ENCODE data around the gene TSR3.

GRCh38 chr16:1318268-1318545, 33.5 kb downstream of the TSR3 start:
- TF ChIP-seq, protein P1, sequence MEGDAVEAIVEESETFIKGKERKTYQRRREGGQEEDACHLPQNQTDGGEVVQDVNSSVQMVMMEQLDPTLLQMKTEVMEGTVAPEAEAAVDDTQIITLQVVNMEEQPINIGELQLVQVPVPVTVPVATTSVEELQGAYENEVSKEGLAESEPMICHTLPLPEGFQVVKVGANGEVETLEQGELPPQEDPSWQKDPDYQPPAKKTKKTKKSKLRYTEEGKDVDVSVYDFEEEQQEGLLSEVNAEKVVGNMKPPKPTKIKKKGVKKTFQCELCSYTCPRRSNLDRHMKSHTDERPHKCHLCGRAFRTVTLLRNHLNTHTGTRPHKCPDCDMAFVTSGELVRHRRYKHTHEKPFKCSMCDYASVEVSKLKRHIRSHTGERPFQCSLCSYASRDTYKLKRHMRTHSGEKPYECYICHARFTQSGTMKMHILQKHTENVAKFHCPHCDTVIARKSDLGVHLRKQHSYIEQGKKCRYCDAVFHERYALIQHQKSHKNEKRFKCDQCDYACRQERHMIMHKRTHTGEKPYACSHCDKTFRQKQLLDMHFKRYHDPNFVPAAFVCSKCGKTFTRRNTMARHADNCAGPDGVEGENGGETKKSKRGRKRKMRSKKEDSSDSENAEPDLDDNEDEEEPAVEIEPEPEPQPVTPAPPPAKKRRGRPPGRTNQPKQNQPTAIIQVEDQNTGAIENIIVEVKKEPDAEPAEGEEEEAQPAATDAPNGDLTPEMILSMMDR (IDR thresholded peaks at IDR 0.05; ENCODE audit: insufficient read depth, low read length) = no peak
- no peak for TF ChIP-seq GABPA (IDR thresholded peaks at IDR 0.05; ENCODE audit: low read depth)
- no peak; the same call in 1 of the 2 replicates for TF ChIP-seq POLR2AphosphoS5 (IDR thresholded peaks at IDR 0.05; ENCODE audit: low read depth)
- TF ChIP-seq, protein P2, sequence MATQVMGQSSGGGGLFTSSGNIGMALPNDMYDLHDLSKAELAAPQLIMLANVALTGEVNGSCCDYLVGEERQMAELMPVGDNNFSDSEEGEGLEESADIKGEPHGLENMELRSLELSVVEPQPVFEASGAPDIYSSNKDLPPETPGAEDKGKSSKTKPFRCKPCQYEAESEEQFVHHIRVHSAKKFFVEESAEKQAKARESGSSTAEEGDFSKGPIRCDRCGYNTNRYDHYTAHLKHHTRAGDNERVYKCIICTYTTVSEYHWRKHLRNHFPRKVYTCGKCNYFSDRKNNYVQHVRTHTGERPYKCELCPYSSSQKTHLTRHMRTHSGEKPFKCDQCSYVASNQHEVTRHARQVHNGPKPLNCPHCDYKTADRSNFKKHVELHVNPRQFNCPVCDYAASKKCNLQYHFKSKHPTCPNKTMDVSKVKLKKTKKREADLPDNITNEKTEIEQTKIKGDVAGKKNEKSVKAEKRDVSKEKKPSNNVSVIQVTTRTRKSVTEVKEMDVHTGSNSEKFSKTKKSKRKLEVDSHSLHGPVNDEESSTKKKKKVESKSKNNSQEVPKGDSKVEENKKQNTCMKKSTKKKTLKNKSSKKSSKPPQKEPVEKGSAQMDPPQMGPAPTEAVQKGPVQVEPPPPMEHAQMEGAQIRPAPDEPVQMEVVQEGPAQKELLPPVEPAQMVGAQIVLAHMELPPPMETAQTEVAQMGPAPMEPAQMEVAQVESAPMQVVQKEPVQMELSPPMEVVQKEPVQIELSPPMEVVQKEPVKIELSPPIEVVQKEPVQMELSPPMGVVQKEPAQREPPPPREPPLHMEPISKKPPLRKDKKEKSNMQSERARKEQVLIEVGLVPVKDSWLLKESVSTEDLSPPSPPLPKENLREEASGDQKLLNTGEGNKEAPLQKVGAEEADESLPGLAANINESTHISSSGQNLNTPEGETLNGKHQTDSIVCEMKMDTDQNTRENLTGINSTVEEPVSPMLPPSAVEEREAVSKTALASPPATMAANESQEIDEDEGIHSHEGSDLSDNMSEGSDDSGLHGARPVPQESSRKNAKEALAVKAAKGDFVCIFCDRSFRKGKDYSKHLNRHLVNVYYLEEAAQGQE (IDR thresholded peaks at IDR 0.05; ENCODE audit: insufficient replicate concordance, low read depth) = no peak

Data from HL-60 (cell line).